Stimulated activated naive B cell treated with anti-CD40 and anti-IgM and Interleukin-4, amounts not matched to agents 10 μg/mL and 1 μg/mL and 100 μg/mL, for 72 hours (primary cell): ENCODE measurements around the gene ESYT2.
A peak's percentile ranks its signal among the peaks of the same experiment; 100 is the strongest.
"Not testable (repeated sequence)": the region's sequence is repeated elsewhere in the genome, so short reads cannot be mapped to it uniquely, and the experiment has no call there.

Source experiments
- ATAC-seq, 2 donors: fragments of 150-1000 bp; cut with Tn5 transposase; replicated peaks; 2 replicates each; pipeline ENCODE4 v1.10.0; 2021; ENCODE audit warnings: moderate library complexity in 1 of 2
- DNase-seq: peaks from one replicate; pipeline ENCODE4 v3.0.0; 2021
- H3K27ac Mint-ChIP-seq: one replicate; pipeline ENCODE4 v1.8.0; 2022; ENCODE audit warnings: mild to moderate bottlenecking, mixed read lengths
- H3K27me3 Mint-ChIP-seq, 2 donors: one replicate each; pipeline ENCODE4 v1.8.0; 2022; ENCODE audit warnings: mixed read lengths in 2 of 2
- H3K36me3 Mint-ChIP-seq, 2 donors: one replicate each; pipeline ENCODE4 v1.8.0; 2022; ENCODE audit warnings: mixed read lengths in 2 of 2, mild to moderate bottlenecking in 1 of 2
- H3K4me1 Mint-ChIP-seq, 2 donors: one replicate each; pipeline ENCODE4 v1.8.0; 2022; ENCODE audit warnings: mixed read lengths in 2 of 2, mild to moderate bottlenecking in 1 of 2
- H3K4me3 Mint-ChIP-seq, 2 donors: one replicate each; pipeline ENCODE4 v1.8.0; 2022; ENCODE audit warnings: mild to moderate bottlenecking in 2 of 2, mixed read lengths in 2 of 2, moderate library complexity in 1 of 2
- H3K9me3 Mint-ChIP-seq, 2 donors: one replicate each; pipeline ENCODE4 v1.8.0; 2022; ENCODE audit warnings: mixed read lengths in 2 of 2, mild to moderate bottlenecking in 1 of 2

ESYT2 gene

DNA sequence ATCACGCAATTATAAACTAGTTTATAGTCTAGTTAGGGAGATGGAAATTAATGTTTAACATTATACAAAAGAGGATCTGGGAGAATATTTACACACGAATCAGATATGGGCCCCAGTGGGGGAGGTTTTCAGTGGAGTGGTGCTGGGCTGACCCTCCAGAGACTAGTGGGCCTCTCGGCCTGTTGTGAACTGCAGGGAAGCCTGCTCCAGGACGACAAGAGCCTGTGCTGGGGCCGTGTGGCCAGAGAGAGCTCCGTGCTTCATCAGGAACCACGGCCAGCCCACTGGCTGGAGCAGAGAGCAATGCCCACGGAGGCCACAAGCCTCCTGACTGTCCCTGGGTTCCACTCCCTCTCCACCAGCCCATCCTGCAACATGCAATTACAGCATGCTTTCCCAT, 11.3 kb upstream of the ESYT2 start:
- DNase-seq (no peak), ATAC-seq (no peak)
- peaks cover 0 to 1% of the 10 kb centered on the region in 2 donors for H3K9me3 Mint-ChIP-seq
- no peaks in the 10 kb centered on the region for H3K36me3 Mint-ChIP-seq
- no peaks in the 10 kb centered on the region for H3K4me1 Mint-ChIP-seq
- no peak overlapping the region for H3K27ac Mint-ChIP-seq
- no peak overlapping the region for H3K4me3 Mint-ChIP-seq
- H3K27me3 Mint-ChIP-seq, result peaks cover 0 to under 1% of the 10 kb centered on the region in 2 donors

DNA sequence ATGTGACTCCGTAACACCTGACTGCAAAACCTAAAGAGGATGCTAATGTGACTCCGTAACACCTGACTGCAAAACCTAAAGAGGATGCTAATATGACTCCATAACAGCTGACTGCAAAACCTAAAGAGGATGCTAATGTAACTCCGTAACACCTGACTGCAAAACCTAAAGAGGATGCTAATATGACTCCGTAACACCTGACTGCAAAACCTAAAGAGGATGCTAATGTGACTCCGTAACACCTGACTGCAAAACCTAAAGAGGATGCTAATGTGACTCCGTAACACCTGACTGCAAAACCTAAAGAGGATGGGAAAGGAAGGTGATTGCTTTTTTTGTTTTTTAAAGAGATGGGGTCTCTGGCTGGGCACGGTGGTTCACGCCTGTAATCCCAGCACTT, 9.9 kb upstream of the ESYT2 start:
- not testable (repeated sequence) for H3K4me1 Mint-ChIP-seq, H3K27ac Mint-ChIP-seq, H3K9me3 Mint-ChIP-seq, H3K4me3 Mint-ChIP-seq, H3K27me3 Mint-ChIP-seq, H3K36me3 Mint-ChIP-seq, ATAC-seq, DNase-seq

DNA sequence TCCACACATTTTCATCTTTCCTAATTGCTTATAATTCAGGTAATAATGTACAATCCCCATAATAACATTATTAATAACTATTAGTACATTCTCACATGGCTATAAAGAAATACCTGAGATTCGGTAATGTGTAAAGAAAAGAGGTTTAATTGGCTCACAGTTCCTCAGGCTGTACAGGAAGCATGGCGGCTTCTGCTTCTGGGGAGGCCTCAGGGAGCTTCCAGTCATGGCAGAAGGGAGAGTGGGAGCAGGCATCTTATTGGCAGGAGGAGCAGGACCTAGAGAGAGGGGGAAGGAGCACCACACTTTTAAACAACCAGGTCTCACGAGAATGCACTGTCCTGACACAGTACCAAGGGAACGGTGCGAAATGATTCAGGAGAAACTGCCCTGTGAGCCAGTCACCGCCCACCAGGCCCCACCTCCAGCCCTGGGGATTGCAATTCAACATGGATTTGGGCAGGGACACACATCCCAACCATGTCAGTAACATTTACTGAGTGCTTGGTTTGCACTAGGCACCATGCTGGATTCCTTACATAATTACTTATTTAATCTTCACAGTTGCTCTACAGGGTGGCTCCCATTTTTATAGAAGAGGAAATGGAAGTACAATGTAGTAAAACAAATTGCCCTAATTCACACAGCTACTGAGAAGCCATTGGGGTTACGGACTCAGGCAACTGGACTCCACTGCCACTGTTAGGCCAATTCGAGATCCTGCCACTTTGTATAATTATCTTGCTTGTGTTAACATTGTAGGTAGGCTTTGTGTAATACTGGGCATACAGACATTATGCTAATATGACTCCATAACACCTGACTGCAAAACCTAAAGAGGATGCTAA, 8.7 kb upstream of the ESYT2 start:
- ATAC-seq (no peak), DNase-seq (no peak)
- H3K9me3 Mint-ChIP-seq, result peaks cover 0 to 1% of the 10 kb centered on the region in 2 donors
- no peaks in the 10 kb centered on the region for H3K36me3 Mint-ChIP-seq
- no peak overlapping the region for H3K4me3 Mint-ChIP-seq
- peaks cover 0 to 8% of the 10 kb centered on the region in 2 donors for H3K27me3 Mint-ChIP-seq
- H3K27ac Mint-ChIP-seq, result no peak overlapping the region
- peaks cover 6 to 7% of the 10 kb centered on the region in 2 donors for H3K4me1 Mint-ChIP-seq

DNA sequence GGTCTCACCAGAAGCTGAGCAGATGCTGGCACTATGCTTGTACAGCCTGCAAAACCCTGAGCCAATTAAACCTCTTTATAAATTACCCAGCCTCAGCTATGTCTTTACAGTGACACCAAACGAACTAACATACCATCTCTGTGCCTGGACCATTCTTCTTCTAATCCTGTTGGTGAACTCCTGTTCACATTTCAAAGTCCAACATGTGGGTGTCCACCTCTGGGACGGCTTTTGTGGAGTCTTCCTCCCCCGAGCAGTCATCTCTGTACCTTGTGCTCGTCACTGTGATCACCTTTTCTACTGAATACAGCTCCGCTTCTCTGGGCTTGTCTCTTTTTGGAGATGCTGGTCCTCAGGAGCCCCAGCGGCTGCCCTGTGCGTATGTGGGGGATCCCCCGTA, 7.4 kb upstream of the ESYT2 start:
- no peak for DNase-seq
- ATAC-seq, result no peak
- H3K27me3 Mint-ChIP-seq, result peaks cover 0 to 8% of the 10 kb centered on the region in 2 donors
- H3K27ac Mint-ChIP-seq, result no peak overlapping the region
- H3K4me3 Mint-ChIP-seq, result no peak overlapping the region
- peaks cover 0 to 1% of the 10 kb centered on the region in 2 donors for H3K9me3 Mint-ChIP-seq
- H3K36me3 Mint-ChIP-seq, result no peaks in the 10 kb centered on the region
- H3K4me1 Mint-ChIP-seq, result peaks cover 6 to 7% of the 10 kb centered on the region in 2 donors

DNA sequence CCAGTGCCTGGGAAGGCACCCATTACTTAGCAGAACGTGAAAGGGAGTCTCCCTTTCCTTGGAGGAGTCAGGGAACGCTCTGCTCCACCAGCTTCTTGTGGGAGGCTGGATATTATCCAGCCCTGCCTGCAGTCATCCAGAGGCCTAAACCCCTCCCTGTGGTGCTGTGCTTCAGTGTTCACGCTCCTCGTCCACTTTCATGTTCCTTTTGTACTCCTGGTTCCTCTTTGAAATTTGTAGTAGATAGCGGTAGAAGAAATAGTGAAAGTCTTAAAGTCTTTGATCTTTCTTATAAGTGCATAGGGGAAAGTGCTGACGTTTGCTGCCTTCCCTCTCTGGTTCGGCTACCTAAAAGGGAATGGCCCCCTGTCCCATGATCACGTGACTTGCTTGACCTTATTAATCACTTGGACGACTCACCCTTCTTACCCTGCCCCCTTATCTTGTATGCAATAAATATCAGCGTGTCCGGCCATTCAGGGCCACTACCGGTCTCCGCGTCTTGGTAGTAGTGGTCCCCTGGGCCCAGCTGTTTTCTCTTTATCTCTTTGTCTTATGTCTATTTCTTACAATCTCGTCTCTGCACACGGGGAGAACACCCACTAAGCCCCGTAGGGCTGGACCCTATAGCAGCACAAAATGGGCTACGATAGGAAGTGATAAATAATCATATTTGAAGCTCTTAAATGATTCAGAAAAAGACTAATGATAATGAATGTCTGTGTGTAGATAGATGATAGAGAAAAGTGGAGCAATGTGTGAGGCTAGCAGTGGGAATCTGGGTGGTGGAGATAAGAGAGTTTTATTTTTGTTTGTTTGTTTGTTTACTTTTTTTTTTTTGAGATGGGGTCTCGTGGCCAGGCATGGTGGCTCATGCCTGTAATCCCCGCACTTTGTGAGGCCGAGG, 5.8 kb upstream of the ESYT2 start:
- H3K27ac Mint-ChIP-seq, result no peak overlapping the region
- H3K9me3 Mint-ChIP-seq, result peaks cover 0 to 1% of the 10 kb centered on the region in 2 donors
- peaks cover 7 to 8% of the 10 kb centered on the region in 2 donors for H3K4me1 Mint-ChIP-seq
- DNase-seq (no peak), ATAC-seq (no peak)
- no peaks in the 10 kb centered on the region for H3K36me3 Mint-ChIP-seq
- H3K27me3 Mint-ChIP-seq, result peaks cover 0 to 8% of the 10 kb centered on the region in 2 donors
- H3K4me3 Mint-ChIP-seq, result no peak overlapping the region

DNA sequence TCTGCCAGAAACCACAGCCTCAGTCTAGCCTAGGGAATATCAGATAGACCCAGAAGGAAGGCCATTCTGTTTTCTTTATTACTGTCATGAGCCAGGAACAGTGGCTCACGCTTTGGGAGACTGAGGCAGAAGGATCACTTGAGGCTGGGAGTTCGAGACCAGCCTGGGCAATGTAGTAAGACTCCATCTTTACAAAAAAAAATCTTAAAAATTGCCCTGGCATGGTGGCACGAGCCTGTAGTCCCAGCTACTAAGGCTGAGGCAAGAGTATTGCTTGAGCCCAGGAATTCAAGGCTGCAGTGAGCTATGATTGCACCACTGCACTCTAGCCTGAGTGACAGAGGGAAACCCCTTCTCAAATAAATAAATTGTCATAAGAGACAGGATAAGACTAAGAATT, 3.7 kb upstream of the ESYT2 start:
- Mint-ChIP-seq H3K27me3 (peaks cover 0 to 8% of the 10 kb centered on the region in 2 donors), H3K9me3 (peaks cover 0 to 1% of the 10 kb centered on the region in 2 donors), H3K4me1 (peaks cover 8 to 9% of the 10 kb centered on the region in 2 donors), H3K4me3 (no peak overlapping the region), H3K27ac (no peak overlapping the region), H3K36me3 (no peaks in the 10 kb centered on the region)
- ATAC-seq (no peak), DNase-seq (no peak)

DNA sequence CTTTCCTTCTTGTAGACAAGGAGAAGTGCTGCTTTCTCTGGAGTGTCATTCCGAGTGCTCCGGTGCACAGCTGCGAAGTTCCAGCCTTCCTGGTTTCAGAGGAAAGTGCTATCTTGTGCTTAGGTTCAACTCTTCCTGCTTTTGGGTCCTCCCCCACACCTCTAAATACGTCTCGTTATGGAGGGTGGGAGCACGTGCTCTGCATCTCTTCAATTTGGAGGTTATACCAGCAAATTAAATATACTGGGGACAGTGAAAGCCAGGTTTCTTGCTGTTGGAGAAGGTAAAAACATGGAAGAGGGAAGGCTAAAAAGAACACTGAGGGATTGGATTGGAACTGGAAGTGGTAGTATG, 2.4 kb upstream of the ESYT2 start:
- Mint-ChIP-seq H3K36me3 (peaks cover 0 to 3% of the 10 kb centered on the region in 2 donors), H3K27ac (no peak overlapping the region), H3K4me1 (peaks cover 15 to 19% of the 10 kb centered on the region in 2 donors), H3K4me3 (no peak overlapping the region), H3K9me3 (peaks cover 0 to under 1% of the 10 kb centered on the region in 2 donors), H3K27me3 (peaks cover 0 to 8% of the 10 kb centered on the region in 2 donors)
- ATAC-seq (no peak), DNase-seq (no peak)

DNA sequence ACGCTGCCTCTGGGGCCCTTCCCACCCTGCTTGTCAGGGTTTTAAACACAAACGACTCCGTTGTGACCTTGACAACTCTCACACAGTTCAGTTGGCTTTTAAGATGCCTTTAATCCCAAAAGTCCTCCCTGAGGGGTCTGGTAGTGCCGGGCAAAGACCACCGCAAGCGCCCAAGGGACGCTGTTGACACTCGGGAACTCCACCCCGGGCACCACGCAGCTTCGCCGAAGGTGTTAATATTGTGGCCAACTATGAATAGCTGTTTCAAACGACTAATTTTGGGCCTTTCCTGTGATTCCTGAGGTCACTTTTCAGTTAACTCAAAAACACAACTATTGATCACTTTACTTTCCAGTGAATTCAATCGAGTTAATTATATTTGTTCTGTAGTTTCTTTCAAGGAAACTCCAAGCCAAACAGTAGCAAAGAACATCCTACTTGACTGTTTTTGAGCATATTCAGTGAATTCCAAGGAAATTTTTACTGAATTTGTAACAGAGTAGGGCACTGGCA, 958 bp upstream of the ESYT2 start:
- Mint-ChIP-seq H3K9me3 (no peaks in the 10 kb centered on the region), H3K27ac (peak overlapping the region; percentile 96), H3K36me3 (peaks cover 0 to 3% of the 10 kb centered on the region in 2 donors), H3K4me3 (peak overlapping the region; percentile 81 to 83), H3K27me3 (peaks cover 0 to 4% of the 10 kb centered on the region in 2 donors), H3K4me1 (peaks cover 16 to 18% of the 10 kb centered on the region in 2 donors)
- ATAC-seq (no peak), DNase-seq (no peak)

DNA sequence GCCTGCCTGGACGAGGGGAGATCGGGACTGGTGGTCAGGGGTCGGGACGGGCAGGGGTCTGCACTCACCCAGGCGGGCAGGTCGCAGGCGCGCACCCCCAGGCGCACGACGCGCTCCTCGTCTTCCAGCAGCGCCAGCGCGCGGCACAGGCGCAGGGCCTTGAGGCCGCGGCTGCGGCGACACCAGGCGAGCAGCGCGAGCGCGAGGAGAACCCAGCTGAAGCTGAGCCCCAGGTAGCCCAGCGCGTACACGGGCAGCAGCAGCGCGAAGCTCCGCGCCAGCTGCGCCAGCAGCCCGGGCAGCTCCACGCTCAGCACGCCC, 328 bp downstream of the ESYT2 start:
- no peaks in the 10 kb centered on the region for H3K9me3 Mint-ChIP-seq
- H3K27ac Mint-ChIP-seq, result peak overlapping the region; percentile 80
- peaks cover 0 to 3% of the 10 kb centered on the region in 2 donors for H3K36me3 Mint-ChIP-seq
- DNase-seq, result peak; percentile 74
- H3K27me3 Mint-ChIP-seq, result no peaks in the 10 kb centered on the region
- H3K4me3 Mint-ChIP-seq, result peak overlapping the region; percentile 81 to 85
- ATAC-seq, result peak; percentile 75 to 76
- H3K4me1 Mint-ChIP-seq, result peaks cover 11 to 14% of the 10 kb centered on the region in 2 donors

DNA sequence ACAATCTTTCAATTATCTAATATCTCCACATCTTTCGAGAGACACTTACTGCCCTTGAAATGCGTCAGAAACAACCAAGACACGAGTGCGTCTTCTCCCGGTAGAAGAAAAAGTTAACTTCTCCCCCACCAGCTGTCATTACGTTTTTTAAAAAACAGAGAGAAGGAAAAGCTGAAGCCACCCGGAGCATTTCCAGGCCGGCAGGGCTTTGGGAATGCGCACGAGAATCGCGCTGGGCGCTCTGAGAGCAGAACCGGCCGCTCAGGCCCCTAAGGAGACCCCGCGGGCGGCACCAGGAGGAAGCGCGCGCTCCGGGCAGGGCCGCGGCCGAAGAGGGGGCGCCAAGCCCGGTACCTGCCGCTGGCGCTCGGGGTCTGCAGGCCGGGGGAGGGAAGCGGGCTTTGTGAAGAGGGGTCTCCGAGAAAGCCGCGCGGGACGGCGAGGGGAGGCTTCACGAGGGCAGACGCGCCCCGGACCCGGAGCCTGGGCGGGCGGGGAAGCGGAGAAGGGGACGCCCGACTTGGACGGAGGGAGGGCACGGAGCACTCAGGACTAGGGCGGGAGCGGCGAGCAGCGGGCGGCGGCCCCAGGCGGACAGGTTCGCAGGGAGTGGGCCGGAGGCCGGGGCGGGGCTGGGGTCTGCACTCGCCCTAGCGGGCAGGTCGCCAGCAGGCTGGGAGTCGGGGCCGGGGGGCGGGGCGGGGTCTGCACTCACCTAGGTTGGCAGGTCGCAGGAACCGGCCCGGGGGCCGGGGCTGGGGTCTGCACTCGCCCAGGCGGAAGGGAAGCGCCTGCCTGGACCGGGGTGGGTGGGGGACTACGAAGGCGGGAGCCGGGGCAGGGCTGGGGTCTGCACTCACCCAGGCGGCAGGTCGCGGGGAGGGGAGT, 932 bp downstream of the ESYT2 start:
- Mint-ChIP-seq H3K4me1 (peaks cover 11 to 14% of the 10 kb centered on the region in 2 donors), H3K4me3 (peak overlapping the region; percentile 81 to 85)
- peak; percentile 15 for DNase-seq

DNA sequence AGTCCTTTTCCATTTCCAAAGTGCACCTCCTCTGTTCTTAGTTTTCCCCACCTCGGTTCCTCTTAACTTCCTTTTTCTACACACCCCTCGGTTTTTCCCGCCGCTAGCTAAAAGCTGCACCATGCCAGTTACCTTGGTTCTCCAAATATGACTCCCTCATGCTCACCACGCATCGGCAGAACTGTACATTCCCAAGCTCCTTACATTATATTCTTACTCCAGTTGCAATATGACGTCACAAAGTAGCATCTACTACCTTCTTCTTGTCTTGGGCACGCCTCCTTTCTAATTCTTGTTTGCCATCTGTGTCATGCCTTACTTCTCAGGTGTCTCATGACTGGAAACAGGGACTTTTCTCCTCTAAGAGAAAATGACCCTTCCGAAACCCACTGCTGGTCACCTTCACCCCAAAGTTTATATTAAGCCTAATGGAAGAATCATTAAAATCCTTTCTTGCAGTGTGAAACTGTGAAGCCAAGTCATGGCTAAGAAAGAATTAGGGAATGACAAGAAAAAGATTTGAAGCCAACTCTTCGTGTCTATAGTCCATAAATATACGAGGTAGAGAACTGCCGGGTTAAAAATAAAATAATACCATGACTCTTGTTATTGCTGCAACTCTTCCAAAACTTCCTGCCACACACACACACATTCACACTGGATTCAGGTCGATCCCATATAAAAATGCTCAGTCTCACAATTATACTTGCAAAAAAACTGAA, 1.7 kb downstream of the ESYT2 start:
- H3K4me3 Mint-ChIP-seq, result peak overlapping the region; percentile 81 to 85
- peak overlapping the region; percentile 21 for H3K27ac Mint-ChIP-seq
- H3K4me1 Mint-ChIP-seq, result peaks cover 11 to 14% of the 10 kb centered on the region in 2 donors
- H3K36me3 Mint-ChIP-seq, result peaks cover 0 to 3% of the 10 kb centered on the region in 2 donors
- DNase-seq (no peak), ATAC-seq (no peak)
- no peaks in the 10 kb centered on the region for H3K27me3 Mint-ChIP-seq
- no peaks in the 10 kb centered on the region for H3K9me3 Mint-ChIP-seq

More for the DNA sequence above, 932 bp downstream of the ESYT2 start:
- peak in 1 of 2 donors; percentile 2 for ATAC-seq
- Mint-ChIP-seq H3K36me3 (peaks cover 0 to 3% of the 10 kb centered on the region in 2 donors), H3K9me3 (no peaks in the 10 kb centered on the region), H3K27ac (peak overlapping the region; percentile 80), H3K27me3 (no peaks in the 10 kb centered on the region)

DNA sequence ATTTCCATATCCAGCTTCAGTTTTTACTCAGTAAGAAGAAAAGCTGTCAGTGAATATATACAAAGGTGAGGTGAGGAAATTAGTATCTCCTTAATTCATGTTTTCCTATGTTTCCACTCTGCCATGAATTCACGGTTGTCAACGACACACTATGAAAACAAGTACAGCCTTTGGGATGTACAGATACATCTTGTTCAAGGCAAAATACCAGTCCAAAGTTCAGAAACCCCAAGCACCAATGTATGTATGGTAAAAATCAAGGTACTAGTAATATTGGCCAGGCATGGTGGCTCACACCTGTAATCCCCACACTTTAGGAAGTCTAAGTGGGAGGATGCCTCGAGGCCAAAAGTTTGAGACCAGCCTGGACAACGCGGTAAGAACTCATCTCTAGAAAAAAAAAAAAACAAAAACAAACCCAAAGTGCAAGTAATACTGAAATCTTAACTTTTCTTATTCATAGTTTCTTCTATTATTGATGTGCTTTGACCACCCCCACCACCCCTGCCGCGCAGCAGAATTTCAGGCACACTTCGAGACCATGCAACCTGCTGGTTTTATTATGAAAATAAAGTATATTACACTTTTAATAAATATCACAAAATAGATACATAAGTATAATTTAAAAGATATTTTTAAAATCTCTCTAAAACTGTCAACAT, 3.5 kb downstream of the ESYT2 start:
- ATAC-seq (no peak), DNase-seq (no peak)
- H3K36me3 Mint-ChIP-seq, result peaks cover 0 to 3% of the 10 kb centered on the region in 2 donors
- H3K4me3 Mint-ChIP-seq, result no peak overlapping the region
- H3K27ac Mint-ChIP-seq, result no peak overlapping the region
- H3K9me3 Mint-ChIP-seq, result no peaks in the 10 kb centered on the region
- H3K27me3 Mint-ChIP-seq, result no peaks in the 10 kb centered on the region
- H3K4me1 Mint-ChIP-seq, result peaks cover 19 to 24% of the 10 kb centered on the region in 2 donors

DNA sequence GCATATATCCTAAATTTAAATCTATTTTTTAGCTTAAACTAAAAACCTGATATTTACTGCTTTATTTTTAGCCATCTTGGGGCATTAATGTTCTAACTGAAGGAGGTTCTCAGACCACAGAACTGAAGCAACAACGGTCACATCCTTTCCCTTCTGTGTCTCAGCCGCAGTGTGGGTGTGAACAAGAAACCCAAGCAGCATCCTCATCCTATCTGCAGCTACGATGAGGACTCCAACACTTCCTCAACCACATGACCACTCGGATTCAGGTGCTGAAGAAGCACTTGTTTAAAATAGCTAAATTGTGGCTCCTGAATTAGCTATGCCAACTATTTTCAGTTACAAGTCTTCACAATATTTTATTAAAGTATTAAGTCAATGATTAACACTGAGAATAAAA, 5.3 kb downstream of the ESYT2 start:
- ATAC-seq (peak; percentile 60 to 65), DNase-seq (peak; percentile 16)
- Mint-ChIP-seq H3K27me3 (no peaks in the 10 kb centered on the region), H3K9me3 (no peaks in the 10 kb centered on the region), H3K4me3 (no peak overlapping the region), H3K27ac (no peak overlapping the region), H3K4me1 (peaks cover 17 to 24% of the 10 kb centered on the region in 2 donors), H3K36me3 (peaks cover 0 to 3% of the 10 kb centered on the region in 2 donors)
